Neural progenitor cell (in vitro differentiated cells): Measurements from ENCODE around the gene NUP50.

Source experiments
- CTCF ChIP-seq: fragments of 200-600 bp; sonication (generic); IDR thresholded peaks from 2 replicates; pipeline ENCODE4 v1.5.1; 2017; ENCODE audit warnings: antibody characterized with exemption, mild to moderate bottlenecking
- EZH2 ChIP-seq: fragments of 200-600 bp; sonication (generic); IDR thresholded peaks from 2 replicates; pipeline ENCODE4 v1.6.1; 2017; ENCODE audit warnings: antibody characterized with exemption, mild to moderate bottlenecking, moderate library complexity
- EZH2phosphoT487 ChIP-seq: fragments of 200-600 bp; sonication (generic); IDR thresholded peaks from 2 replicates; pipeline ENCODE4 v1.6.1; 2017; ENCODE audit warnings: antibody characterized with exemption

DNA sequence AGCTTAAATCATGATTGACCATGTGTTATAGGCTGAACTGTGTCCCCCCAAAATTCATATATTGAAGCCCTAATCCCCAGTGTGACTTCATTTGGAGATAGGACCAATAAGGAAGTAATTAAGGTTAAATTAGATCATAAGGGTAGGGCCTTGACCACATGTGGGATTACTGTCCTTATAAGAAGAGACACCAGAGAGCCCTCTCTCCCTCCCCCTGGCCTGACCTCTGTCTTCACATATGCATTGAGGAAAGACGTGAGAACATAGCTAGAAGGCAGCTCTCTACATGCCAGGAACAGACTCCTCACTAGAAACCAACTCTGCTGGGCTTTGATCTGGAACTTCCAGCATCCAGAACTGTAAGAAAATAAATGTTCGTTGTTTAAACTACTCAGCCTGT lies 13.6 kb upstream of the NUP50 start:
- TF ChIP-seq CTCF (no peak), EZH2 (no peak), EZH2phosphoT487 (no peak)
